Coronary artery (tissue), 2 donors: Measurements from ENCODE around the gene EML3.

Experiments used
- DNase-seq: peaks from one replicate; pipeline ENCODE4 v3.0.0-alpha.2; 2017; ENCODE audit warnings: low spot score
- H3K27ac ChIP-seq, 2 donors: fragments of 200-600 bp; sonication (generic); one replicate each; pipeline ENCODE4 v1.5.1; 2016 to 2019
- H3K4me3 ChIP-seq: fragments of 200-600 bp; sonication (generic); 2 replicates; pipeline ENCODE4 v1.5.1; 2016; ENCODE audit warnings: mild to moderate bottlenecking, moderate library complexity
- TF ChIP-seq, protein P1 (sequence below): fragments of 200-600 bp; sonication (generic); IDR thresholded peaks from one replicate; pipeline ENCODE4 v1.5.1; 2019; ENCODE audit warnings: antibody characterized with exemption

The EML3 gene

DNA sequence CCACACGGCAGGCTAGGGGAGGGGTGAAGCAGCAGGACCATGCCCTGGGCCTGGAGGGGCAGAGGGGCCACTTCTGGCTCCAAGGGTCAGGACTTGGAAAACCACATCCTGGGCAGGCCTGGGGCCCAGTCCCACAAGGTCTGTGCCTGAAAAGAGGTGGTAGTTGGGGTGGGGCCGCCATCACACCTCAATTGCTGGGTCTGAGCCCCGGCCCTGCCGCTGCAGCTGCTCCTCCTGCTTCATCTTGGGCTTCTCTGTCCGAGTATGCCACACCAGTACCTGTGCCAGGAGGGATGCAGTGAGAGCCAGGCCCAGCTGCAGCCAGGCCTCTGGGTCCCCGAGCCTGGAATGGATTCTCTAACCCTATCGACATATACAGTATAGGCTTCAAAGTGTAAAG is 2.9 kb upstream of the EML3 start:
- TF ChIP-seq, protein P1, sequence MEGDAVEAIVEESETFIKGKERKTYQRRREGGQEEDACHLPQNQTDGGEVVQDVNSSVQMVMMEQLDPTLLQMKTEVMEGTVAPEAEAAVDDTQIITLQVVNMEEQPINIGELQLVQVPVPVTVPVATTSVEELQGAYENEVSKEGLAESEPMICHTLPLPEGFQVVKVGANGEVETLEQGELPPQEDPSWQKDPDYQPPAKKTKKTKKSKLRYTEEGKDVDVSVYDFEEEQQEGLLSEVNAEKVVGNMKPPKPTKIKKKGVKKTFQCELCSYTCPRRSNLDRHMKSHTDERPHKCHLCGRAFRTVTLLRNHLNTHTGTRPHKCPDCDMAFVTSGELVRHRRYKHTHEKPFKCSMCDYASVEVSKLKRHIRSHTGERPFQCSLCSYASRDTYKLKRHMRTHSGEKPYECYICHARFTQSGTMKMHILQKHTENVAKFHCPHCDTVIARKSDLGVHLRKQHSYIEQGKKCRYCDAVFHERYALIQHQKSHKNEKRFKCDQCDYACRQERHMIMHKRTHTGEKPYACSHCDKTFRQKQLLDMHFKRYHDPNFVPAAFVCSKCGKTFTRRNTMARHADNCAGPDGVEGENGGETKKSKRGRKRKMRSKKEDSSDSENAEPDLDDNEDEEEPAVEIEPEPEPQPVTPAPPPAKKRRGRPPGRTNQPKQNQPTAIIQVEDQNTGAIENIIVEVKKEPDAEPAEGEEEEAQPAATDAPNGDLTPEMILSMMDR, result no peak
- H3K4me3 ChIP-seq, result no peak overlapping the region
- no peak for DNase-seq
- no peak overlapping the region for H3K27ac ChIP-seq

DNA sequence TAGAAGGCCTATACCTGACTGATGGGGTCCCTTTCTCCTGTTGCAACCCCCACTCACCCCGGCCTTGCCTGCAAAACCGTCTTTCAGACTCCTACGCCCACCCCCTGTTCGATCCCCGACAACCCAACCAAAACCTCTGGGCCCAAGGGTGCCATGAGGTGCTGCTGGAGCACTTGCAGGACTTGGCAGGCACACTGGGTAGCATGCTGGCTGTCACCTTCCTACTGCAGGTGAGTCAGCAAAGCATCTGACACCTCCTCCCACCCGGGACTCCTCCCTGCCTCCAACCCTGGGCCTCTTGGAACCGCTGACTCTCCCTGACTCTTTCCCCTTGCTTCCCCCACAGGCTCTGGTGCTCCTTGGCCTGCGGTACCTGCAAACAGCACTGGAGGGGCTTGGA is 1.7 kb upstream of the EML3 start:
- TF ChIP-seq, protein P1, result no peak
- Histone ChIP-seq H3K27ac (peak overlapping the region in 1 of 2 donors; percentile 98), H3K4me3 (no peak overlapping the region)
- DNase-seq, result no peak

DNA sequence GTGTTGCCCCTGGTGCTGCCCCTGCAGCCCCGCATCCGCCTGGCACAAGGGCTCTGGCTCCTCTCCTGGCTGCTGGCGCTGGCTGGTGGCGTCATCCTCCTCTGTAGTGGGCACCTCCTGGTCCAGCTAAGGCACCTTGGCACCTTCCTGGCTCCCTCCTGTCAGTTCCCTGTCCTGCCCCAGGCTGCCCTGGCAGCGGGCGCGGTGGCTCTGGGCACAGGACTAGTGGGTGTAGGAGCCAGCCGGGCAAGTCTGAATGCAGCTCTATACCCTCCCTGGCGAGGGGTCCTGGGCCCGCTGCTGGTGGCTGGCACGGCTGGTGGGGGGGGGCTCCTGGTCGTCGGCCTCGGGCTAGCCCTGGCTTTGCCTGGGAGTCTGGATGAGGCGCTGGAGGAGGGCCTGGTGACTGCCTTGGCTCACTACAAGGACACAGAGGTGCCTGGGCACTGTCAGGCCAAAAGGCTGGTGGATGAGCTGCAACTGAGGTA is 760 bp upstream of the EML3 start:
- TF ChIP-seq, protein P1, result no peak
- Histone ChIP-seq H3K4me3 (peak overlapping the region; percentile 97), H3K27ac (peak overlapping the region; percentile 93 to 98)
- DNase-seq, result peak; percentile 86

DNA sequence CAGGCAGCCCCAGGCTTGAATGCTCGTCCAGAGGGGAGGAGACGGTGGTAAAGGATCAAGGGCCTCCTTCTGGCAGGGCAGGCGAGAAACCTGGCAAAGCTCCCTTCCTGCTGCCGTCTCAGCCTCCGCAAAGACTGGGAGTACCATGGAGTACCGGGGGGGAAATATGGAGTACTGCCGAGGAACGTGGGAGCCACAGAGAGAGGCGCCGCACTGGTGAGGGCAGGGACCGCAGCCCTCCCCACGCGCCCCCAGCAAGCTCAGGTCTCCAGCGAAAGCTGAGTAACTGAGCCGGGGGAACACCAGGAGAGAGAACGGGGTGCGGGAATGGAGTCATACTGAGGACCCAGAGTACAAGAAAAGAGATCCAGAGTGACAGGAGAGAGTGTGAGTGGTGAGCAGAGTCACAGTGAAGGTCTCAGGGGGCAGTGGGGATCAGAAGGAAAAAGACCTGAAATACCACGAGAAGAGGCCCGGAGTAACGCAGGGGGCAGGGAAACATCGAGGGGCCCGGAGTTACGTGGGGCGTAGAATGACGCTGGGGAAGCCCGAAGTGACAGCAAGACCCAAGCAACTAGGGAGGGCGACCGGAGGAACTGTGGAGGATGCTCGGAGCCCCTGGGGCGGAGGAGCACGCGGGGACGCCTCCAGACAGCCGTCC is 740 bp downstream of the EML3 start:
- Histone ChIP-seq H3K4me3 (peak overlapping the region; percentile 97), H3K27ac (peak overlapping the region; percentile 93 to 98)
- DNase-seq, result no peak
- TF ChIP-seq, protein P1, result no peak

DNA sequence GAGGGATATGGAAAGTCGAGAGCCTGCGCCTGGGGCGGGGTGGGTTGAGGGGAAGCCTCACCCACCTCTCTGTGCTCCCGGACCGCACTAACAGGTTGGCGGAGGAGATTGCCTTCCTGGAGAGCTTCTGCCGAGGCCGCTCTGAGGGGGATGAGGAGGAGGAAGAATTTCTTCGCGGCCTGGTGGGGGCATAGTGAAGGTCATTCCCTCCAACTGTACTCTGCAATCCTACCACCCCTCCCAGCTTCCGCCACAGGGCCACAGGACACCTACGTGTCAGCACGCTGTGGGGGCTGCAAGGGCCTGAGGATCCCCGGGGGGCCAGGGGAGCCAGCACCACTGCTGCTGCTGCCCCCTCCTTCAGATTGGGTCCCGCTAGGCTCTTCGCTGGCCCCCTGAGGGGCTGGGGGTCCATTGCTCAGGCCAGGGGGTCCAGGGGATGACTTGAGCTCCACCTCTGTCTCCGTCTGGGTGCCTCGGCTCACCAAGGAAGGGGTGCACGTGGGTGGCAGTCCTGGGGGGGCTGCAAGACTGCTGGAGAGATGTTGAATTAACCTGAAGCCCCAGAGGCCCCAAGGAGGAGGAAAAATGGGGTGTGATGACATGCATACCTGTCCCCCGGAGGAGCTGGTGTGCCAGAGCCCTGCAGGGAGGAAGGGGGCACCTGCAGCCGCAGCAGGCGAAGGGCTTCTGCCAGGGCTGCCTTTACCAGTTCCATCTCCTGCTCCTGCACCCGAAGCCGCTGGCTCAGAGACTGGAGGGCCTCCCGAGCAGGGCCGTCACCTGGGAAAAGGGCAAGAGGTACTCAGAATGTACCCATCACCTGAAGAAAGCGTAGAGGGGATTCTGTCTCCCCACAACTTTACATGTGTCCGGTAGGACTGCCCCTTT is 1.5 kb downstream of the EML3 start:
- H3K27ac ChIP-seq, result peak overlapping the region; percentile 93 to 98
- peak overlapping the region; percentile 97 for H3K4me3 ChIP-seq
- TF ChIP-seq, protein P1, result no peak
- DNase-seq, result no peak

DNA sequence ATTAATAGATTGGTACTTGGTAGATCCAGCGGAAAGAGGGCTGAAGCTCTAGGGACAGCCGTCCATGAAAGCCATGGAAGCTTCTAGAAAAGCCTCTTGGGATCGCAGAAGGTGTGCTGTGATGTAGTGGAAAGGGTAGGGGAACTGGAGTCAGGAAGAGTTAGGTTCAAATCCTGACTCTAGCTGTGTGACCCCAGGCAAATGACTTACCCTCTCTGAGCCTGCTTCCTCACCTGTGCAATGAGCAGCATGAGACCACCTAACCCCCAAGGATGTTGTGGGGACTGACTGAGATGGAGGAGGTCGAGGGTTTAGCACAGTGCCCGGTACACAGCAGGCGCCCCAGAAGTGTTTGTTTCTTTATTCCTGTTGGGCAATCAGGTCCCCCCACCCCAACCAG is 2.2 kb downstream of the EML3 start:
- Histone ChIP-seq H3K27ac (peak overlapping the region in 1 of 2 donors; percentile 98), H3K4me3 (peak overlapping the region; percentile 97)
- DNase-seq, result no peak
- TF ChIP-seq, protein P1, result no peak
